ENCODE measurements around the gene RNU1-4.
"Not testable (repeated sequence)": the region's sequence is repeated elsewhere in the genome, so short reads cannot be mapped to it uniquely, and the experiment has no call there.

- TF ChIP-seq CTCF (conservative IDR thresholded peaks at IDR 0.05; ENCODE audit: low read length); EZH2phosphoT487 (IDR thresholded peaks at IDR 0.05; ENCODE audit: borderline replicate concordance): not testable (repeated sequence)
Measured at GRCh38 chr1:16703602-16704001, 36.7 kb upstream of the RNU1-4 start.
